WTC11 (cell line): Measurements from ENCODE around the gene PDIA3. TPM values are rescaled to one million over a fixed set of nuclear protein-coding genes. Genes with fewer than 3 reads are reported as not detected.
"Not testable (repeated sequence)": the region's sequence is repeated elsewhere in the genome, so short reads cannot be mapped to it uniquely, and the experiment has no call there.

ENCODE experiments used
- ATAC-seq: fragments of 200-7000 bp; cut with Tn5 transposase; 2 replicates; pipeline ENCODE4 v1.10.0; 2021; ENCODE audit warnings: mild to moderate bottlenecking, moderate library complexity
- CTCF ChIA-PET: fragments of 300-600 bp; sonication (Branson Sonifier 250); formaldehyde crosslinking; loops from one replicate; lab custom pipeline; 2021; ENCODE audit warnings: antibody characterized with exemption; lab: Charles Lee
- POLR2A ChIA-PET: fragments of 350-600 bp; sonication (Branson Sonifier 250); formaldehyde crosslinking; loops from one replicate; lab custom pipeline; 2021; ENCODE audit warnings: antibody characterized with exemption; lab: Charles Lee
- DNase-seq: peaks from one replicate; pipeline ENCODE4 v3.0.0; 2021; ENCODE audit warnings: low spot score
- H3K27ac Mint-ChIP-seq: 2 replicates; pipeline ENCODE4 v1.8.0; 2021; ENCODE audit warnings: mixed read lengths
- H3K27me3 Mint-ChIP-seq: 2 replicates; pipeline ENCODE4 v1.8.0; 2021; ENCODE audit warnings: low read depth, mild to moderate bottlenecking, moderate library complexity, mixed read lengths
- H3K36me3 Mint-ChIP-seq: 2 replicates; pipeline ENCODE4 v1.8.0; 2021; ENCODE audit warnings: mixed read lengths
- H3K4me1 Mint-ChIP-seq: 2 replicates; pipeline ENCODE4 v1.8.0; 2022; ENCODE audit warnings: mixed read lengths
- H3K4me3 Mint-ChIP-seq: 2 replicates; pipeline ENCODE4 v1.8.0; 2021; ENCODE audit warnings: mild to moderate bottlenecking, moderate library complexity, mixed read lengths
- H3K9me3 Mint-ChIP-seq: 2 replicates; pipeline ENCODE4 v1.8.0; 2021; ENCODE audit warnings: mixed read lengths
- ARID4B ChIP-seq: sonication (generic); formaldehyde crosslinking; IDR thresholded peaks from 2 replicates; pipeline ENCODE4 v1.8.0; 2023; ENCODE audit warnings: missing genetic modification reagents, mild to moderate bottlenecking, borderline replicate concordance
- ETV6 ChIP-seq: sonication (generic); formaldehyde crosslinking; IDR thresholded peaks from 2 replicates; pipeline ENCODE4 v1.8.1; 2022; ENCODE audit warnings: mild to moderate bottlenecking, missing genetic modification reagents
- FOXK1 ChIP-seq: sonication (generic); formaldehyde crosslinking; IDR thresholded peaks from 2 replicates; pipeline ENCODE4 v1.8.0; 2022; ENCODE audit warnings: mild to moderate bottlenecking, moderate library complexity, missing genetic modification reagents
- FOXP4 ChIP-seq: sonication (generic); formaldehyde crosslinking; IDR thresholded peaks from 2 replicates; pipeline ENCODE4 v1.8.0; 2022; ENCODE audit warnings: mild to moderate bottlenecking, missing genetic modification reagents
- HMGXB4 ChIP-seq: sonication (generic); formaldehyde crosslinking; IDR thresholded peaks from 2 replicates; pipeline ENCODE4 v1.8.1; 2023; ENCODE audit warnings: mild to moderate bottlenecking, moderate library complexity, missing genetic modification reagents
- JUN ChIP-seq: sonication (generic); formaldehyde crosslinking; IDR thresholded peaks from 2 replicates; pipeline ENCODE4 v1.8.0; 2023; ENCODE audit warnings: mild to moderate bottlenecking, missing genetic modification reagents
- PRRX2 ChIP-seq: fragments of 250-450 bp; sonication (Bioruptor Pico); IDR thresholded peaks from 2 replicates; pipeline ENCODE4 v1.8.0; 2021; ENCODE audit warnings: mild to moderate bottlenecking
- RELA ChIP-seq: sonication (generic); formaldehyde crosslinking; IDR thresholded peaks from 2 replicates; pipeline ENCODE4 v1.8.1; 2022; ENCODE audit warnings: missing genetic modification reagents, mild to moderate bottlenecking, borderline replicate concordance
- SMAD4 ChIP-seq: sonication (generic); formaldehyde crosslinking; IDR thresholded peaks from 2 replicates; pipeline ENCODE4 v1.8.0; 2022; ENCODE audit warnings: mild to moderate bottlenecking, missing genetic modification reagents
- SP1 ChIP-seq: sonication (generic); formaldehyde crosslinking; conservative IDR thresholded peaks from 2 replicates; pipeline ENCODE4 v1.8.1; 2022; ENCODE audit warnings: missing genetic modification reagents
- TP53 ChIP-seq: sonication (generic); formaldehyde crosslinking; IDR thresholded peaks from 2 replicates; pipeline ENCODE4 v1.8.1; 2023; ENCODE audit warnings: mild to moderate bottlenecking, missing genetic modification reagents
- ZMAT4 ChIP-seq: fragments of 250-450 bp; sonication (Bioruptor Pico); IDR thresholded peaks from 2 replicates; pipeline ENCODE4 v1.9.0; 2021; ENCODE audit warnings: mild to moderate bottlenecking
- ZNF232 ChIP-seq: sonication (generic); formaldehyde crosslinking; IDR thresholded peaks from 2 replicates; pipeline ENCODE4 v1.8.0; 2022; ENCODE audit warnings: mild to moderate bottlenecking, missing genetic modification reagents
- ZNF263 ChIP-seq: sonication (generic); formaldehyde crosslinking; IDR thresholded peaks from 2 replicates; pipeline ENCODE4 v1.8.1; 2022; ENCODE audit warnings: low read depth, mild to moderate bottlenecking, moderate library complexity, missing genetic modification reagents
- ZNF281 ChIP-seq: sonication (generic); formaldehyde crosslinking; IDR thresholded peaks from 2 replicates; pipeline ENCODE4 v1.8.0; 2023; ENCODE audit warnings: mild to moderate bottlenecking, missing genetic modification reagents
- ZNF671 ChIP-seq: fragments of 250-450 bp; sonication (Bioruptor Pico); IDR thresholded peaks from 2 replicates; pipeline ENCODE4 v1.8.0; 2021; ENCODE audit warnings: mild to moderate bottlenecking
- total RNA-seq: library from RNA; stranded (reverse); gene quantifications from 3 replicates; pipeline ENCODE4 v1.2.3, GENCODE V29; 2021
- TF ChIP-seq, protein P1 (sequence below): fragments of 250-450 bp; sonication (Bioruptor Pico); IDR thresholded peaks from 2 replicates; pipeline ENCODE4 v1.8.0; 2021; ENCODE audit warnings: mild to moderate bottlenecking
- TF ChIP-seq, protein P2 (sequence below): sonication (generic); formaldehyde crosslinking; IDR thresholded peaks from 2 replicates; pipeline ENCODE4 v1.8.1; 2022; ENCODE audit warnings: mild to moderate bottlenecking, moderate library complexity, missing genetic modification reagents

The PDIA3 gene
- total RNA-seq, 1 experiment from 2014 or later, result 630 TPM

- TF ChIP-seq ARID4B (CRISPR knock-in tag) (peak; percentile 67; the same call in 1 of the 2 replicates), JUN (CRISPR knock-in tag) (peak; percentile 25; the same call in 1 of the 2 replicates), SP1 (CRISPR knock-in tag) (peak; percentile 72), FOXK1 (CRISPR knock-in tag) (peak; percentile 85), ZNF263 (no peak), RELA (CRISPR knock-in tag) (no peak), FOXP4 (CRISPR knock-in tag) (peak; percentile 80; the same call in 1 of the 2 replicates), PRRX2 (CRISPR knock-in tag) (no peak), ZNF671 (CRISPR knock-in tag) (peak; percentile 62; the same call in 1 of the 2 replicates), ZNF232 (CRISPR knock-in tag) (peak; percentile 18; the same call in 1 of the 2 replicates), SMAD4 (CRISPR knock-in tag) (no peak), ZMAT4 (CRISPR knock-in tag) (0 out of 2 replicates have a peak, but pooled peaks have one; percentile 43), TP53 (CRISPR knock-in tag) (0 out of 2 replicates have a peak, but pooled peaks have one; percentile 24), HMGXB4 (CRISPR knock-in tag) (no peak), ETV6 (peak; percentile 76), ZNF281 (CRISPR knock-in tag) (no peak; the same call in 1 of the 2 replicates)
- TF ChIP-seq, protein P1, sequence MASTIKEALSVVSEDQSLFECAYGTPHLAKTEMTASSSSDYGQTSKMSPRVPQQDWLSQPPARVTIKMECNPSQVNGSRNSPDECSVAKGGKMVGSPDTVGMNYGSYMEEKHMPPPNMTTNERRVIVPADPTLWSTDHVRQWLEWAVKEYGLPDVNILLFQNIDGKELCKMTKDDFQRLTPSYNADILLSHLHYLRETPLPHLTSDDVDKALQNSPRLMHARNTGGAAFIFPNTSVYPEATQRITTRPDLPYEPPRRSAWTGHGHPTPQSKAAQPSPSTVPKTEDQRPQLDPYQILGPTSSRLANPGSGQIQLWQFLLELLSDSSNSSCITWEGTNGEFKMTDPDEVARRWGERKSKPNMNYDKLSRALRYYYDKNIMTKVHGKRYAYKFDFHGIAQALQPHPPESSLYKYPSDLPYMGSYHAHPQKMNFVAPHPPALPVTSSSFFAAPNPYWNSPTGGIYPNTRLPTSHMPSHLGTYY (CRISPR knock-in tag), result peak; percentile 52; the same call in 1 of the 2 replicates
- TF ChIP-seq, protein P2, sequence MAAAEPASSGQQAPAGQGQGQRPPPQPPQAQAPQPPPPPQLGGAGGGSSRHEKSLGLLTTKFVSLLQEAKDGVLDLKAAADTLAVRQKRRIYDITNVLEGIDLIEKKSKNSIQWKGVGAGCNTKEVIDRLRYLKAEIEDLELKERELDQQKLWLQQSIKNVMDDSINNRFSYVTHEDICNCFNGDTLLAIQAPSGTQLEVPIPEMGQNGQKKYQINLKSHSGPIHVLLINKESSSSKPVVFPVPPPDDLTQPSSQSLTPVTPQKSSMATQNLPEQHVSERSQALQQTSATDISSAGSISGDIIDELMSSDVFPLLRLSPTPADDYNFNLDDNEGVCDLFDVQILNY (CRISPR knock-in tag), result 0 out of 2 replicates have a peak, but pooled peaks have one; percentile 48
Measured at GRCh38 chr15:43800286-43801141, 54.3 kb downstream of the PDIA3 start, which contains the start of gene HYPK (continued).

GRCh38 chr15:43802676-43803075 lies 56.4 kb downstream of the PDIA3 start:
- ATAC-seq, POLR2A ChIA-PET, H3K9me3 Mint-ChIP-seq, H3K4me3 Mint-ChIP-seq, H3K27ac Mint-ChIP-seq, H3K27me3 Mint-ChIP-seq, DNase-seq: not testable (repeated sequence)
- Mint-ChIP-seq H3K36me3 (peaks cover 62% of the 10 kb centered on the region), H3K4me1 (peaks cover 28% of the 10 kb centered on the region)
- CTCF ChIA-PET, result interaction anchor here (2.0 kb wide), 1 partner anchor 26 kb away, joined by 5 read pairs; the partner anchor contains the start of gene ELL3
